HEK293T (cell line): ENCODE measurements around the gene GALNT13.

Experiments used
- CTCF ChIA-PET: fragments of 350-600 bp; formaldehyde crosslinking; extraction: SDS; loops from one replicate; lab custom pipeline; 2021; ENCODE audit warnings: antibody characterized with exemption, inconsistent platforms; lab: Yijun Ruan, JAX
- POLR2A ChIA-PET: fragments of 350-600 bp; formaldehyde crosslinking; extraction: SDS; loops from one replicate; lab custom pipeline; 2020; ENCODE audit warnings: antibody characterized with exemption, inconsistent platforms; lab: Yijun Ruan, JAX
- DNase-seq: peaks from one replicate; pipeline ENCODE4 v3.0.0; 2012; ENCODE audit warnings: mixed read lengths; ENCODE audit errors: extremely low spot score
- ARNT ChIP-seq: fragments of 450-650 bp; IDR thresholded peaks from 2 replicates; pipeline ENCODE4 v1.6.1; 2017; ENCODE audit warnings: mild to moderate bottlenecking
- BHLHE40 ChIP-seq: fragments of 450-650 bp; IDR thresholded peaks from 2 replicates; pipeline ENCODE4 v1.6.1; 2016; ENCODE audit warnings: mild to moderate bottlenecking, moderate library complexity, borderline replicate concordance
- CTBP1 ChIP-seq: fragments of 450-650 bp; IDR thresholded peaks from 2 replicates; pipeline ENCODE4 v1.6.1; 2016; ENCODE audit warnings: borderline replicate concordance
- ELF4 ChIP-seq: fragments of 450-650 bp; IDR thresholded peaks from 2 replicates; pipeline ENCODE4 v1.6.1; 2017; ENCODE audit warnings: antibody characterized with exemption
- FOXA1 ChIP-seq: fragments of 450-650 bp; IDR thresholded peaks from 2 replicates; pipeline ENCODE4 v1.6.1; 2016; ENCODE audit warnings: mild to moderate bottlenecking
- FOXK2 ChIP-seq: fragments of 450-650 bp; IDR thresholded peaks from 2 replicates; pipeline ENCODE4 v1.6.1; 2016; ENCODE audit warnings: mild to moderate bottlenecking
- FOXM1 ChIP-seq: fragments of 450-650 bp; IDR thresholded peaks from 2 replicates; pipeline ENCODE4 v1.6.1; 2017; ENCODE audit warnings: mild to moderate bottlenecking, borderline replicate concordance
- HDGF ChIP-seq: fragments of 450-650 bp; IDR thresholded peaks from 2 replicates; pipeline ENCODE4 v1.6.1; 2017; ENCODE audit warnings: antibody characterized with exemption, borderline replicate concordance
- L3MBTL2 ChIP-seq: fragments of 450-650 bp; conservative IDR thresholded peaks from 2 replicates; pipeline ENCODE4 v1.6.1; 2016; ENCODE audit warnings: mild to moderate bottlenecking
- LEF1 ChIP-seq: fragments of 450-650 bp; IDR thresholded peaks from 2 replicates; pipeline ENCODE4 v1.6.1; 2017; ENCODE audit warnings: mild to moderate bottlenecking, borderline replicate concordance
- NFRKB ChIP-seq: fragments of 450-650 bp; IDR thresholded peaks from 2 replicates; pipeline ENCODE4 v1.6.1; 2016; ENCODE audit warnings: mild to moderate bottlenecking, moderate library complexity
- PKNOX1 ChIP-seq: fragments of 450-650 bp; IDR thresholded peaks from 2 replicates; pipeline ENCODE4 v1.6.1; 2016
- SP1 ChIP-seq: fragments of 450-650 bp; IDR thresholded peaks from 2 replicates; pipeline ENCODE4 v1.6.1; 2017
- SUZ12 ChIP-seq: fragments of 450-650 bp; IDR thresholded peaks from 2 replicates; pipeline ENCODE4 v1.6.1; 2016; ENCODE audit warnings: mild to moderate bottlenecking
- TARDBP ChIP-seq: fragments of 450-650 bp; IDR thresholded peaks from 2 replicates; pipeline ENCODE4 v1.6.1; 2016
- ZNF384 ChIP-seq: fragments of 450-650 bp; IDR thresholded peaks from 2 replicates; pipeline ENCODE4 v1.6.1; 2016

The GALNT13 gene

GRCh38 chr2:153864022-153864421 lies 7.7 kb upstream of the GALNT13 start:
- POLR2A ChIA-PET: no interaction called here
- CTCF ChIA-PET: no interaction called here
- DNase-seq: no peak
- TF ChIP-seq FOXM1: no peak
- TF ChIP-seq BHLHE40: no peak
- no peak for TF ChIP-seq LEF1
- no peak for TF ChIP-seq TARDBP
- TF ChIP-seq PKNOX1: no peak
- no peak for TF ChIP-seq L3MBTL2
- TF ChIP-seq FOXK2: no peak

- TF ChIP-seq TARDBP (no peak), CTBP1 (no peak), L3MBTL2 (no peak), ARNT (no peak), PKNOX1 (no peak), FOXA1 (no peak), ELF4 (no peak), FOXM1 (no peak), SUZ12 (no peak), FOXK2 (no peak)
- CTCF ChIA-PET: no interaction called here
- DNase-seq: no peak
- POLR2A ChIA-PET: no interaction called here
Measured at GRCh38 chr2:153866595-153866994, 5.1 kb upstream of the GALNT13 start.

- ChIA-PET POLR2A (no interaction called here), CTCF (no interaction called here)
- TF ChIP-seq BHLHE40: no peak
- no peak for TF ChIP-seq ARNT
- no peak for TF ChIP-seq FOXM1
- TF ChIP-seq ELF4: no peak
- no peak for TF ChIP-seq LEF1
- no peak for TF ChIP-seq SUZ12
- TF ChIP-seq NFRKB: no peak
- no peak for TF ChIP-seq FOXK2
- TF ChIP-seq HDGF: no peak
- no peak for TF ChIP-seq TARDBP
- no peak for TF ChIP-seq PKNOX1
- TF ChIP-seq FOXA1: no peak
- TF ChIP-seq L3MBTL2: no peak
- no peak for TF ChIP-seq ZNF384
- no peak for TF ChIP-seq SP1
- peak; percentile 26 for DNase-seq
Measured at GRCh38 chr2:153870308-153870707, 1.4 kb upstream of the GALNT13 start.

GRCh38 chr2:153872311-153873051 lies 759 bp downstream of the GALNT13 start:
- POLR2A ChIA-PET: interaction anchor here (1.2 kb wide), 1 partner anchor 423 kb away, joined by 3 read pairs; no protein-coding TSS in a partner anchor
- TF ChIP-seq L3MBTL2 (peak; percentile 69), PKNOX1 (no peak)
- CTCF ChIA-PET: no interaction called here
- DNase-seq: peak; percentile 23

- CTCF ChIA-PET: no interaction called here
- no peak for TF ChIP-seq ELF4
- no peak for TF ChIP-seq PKNOX1
- no peak for TF ChIP-seq SP1
- no peak for TF ChIP-seq SUZ12
- no peak for TF ChIP-seq CTBP1
- no peak for TF ChIP-seq TARDBP
- no peak for TF ChIP-seq FOXM1
- TF ChIP-seq BHLHE40: no peak
- TF ChIP-seq LEF1: no peak
- no peak for TF ChIP-seq ZNF384
- TF ChIP-seq FOXA1: no peak
- TF ChIP-seq HDGF: no peak
- TF ChIP-seq ARNT: no peak
- TF ChIP-seq FOXK2: no peak
- TF ChIP-seq NFRKB: no peak
- TF ChIP-seq L3MBTL2: no peak
- POLR2A ChIA-PET: no interaction called here
- DNase-seq: peak; percentile 25
Measured at GRCh38 chr2:153873052-153874048, 1.6 kb downstream of the GALNT13 start.
